GM18520 (cell line): ENCODE data around the gene ANKK1.

Experiments used
- ATAC-seq: cut with Tn5 transposase; IDR thresholded peaks from one replicate; pipeline ENCODE4 v1.9.1; 2021; ENCODE audit not compliant: unreplicated experiment

Gene ANKK1, protein sequence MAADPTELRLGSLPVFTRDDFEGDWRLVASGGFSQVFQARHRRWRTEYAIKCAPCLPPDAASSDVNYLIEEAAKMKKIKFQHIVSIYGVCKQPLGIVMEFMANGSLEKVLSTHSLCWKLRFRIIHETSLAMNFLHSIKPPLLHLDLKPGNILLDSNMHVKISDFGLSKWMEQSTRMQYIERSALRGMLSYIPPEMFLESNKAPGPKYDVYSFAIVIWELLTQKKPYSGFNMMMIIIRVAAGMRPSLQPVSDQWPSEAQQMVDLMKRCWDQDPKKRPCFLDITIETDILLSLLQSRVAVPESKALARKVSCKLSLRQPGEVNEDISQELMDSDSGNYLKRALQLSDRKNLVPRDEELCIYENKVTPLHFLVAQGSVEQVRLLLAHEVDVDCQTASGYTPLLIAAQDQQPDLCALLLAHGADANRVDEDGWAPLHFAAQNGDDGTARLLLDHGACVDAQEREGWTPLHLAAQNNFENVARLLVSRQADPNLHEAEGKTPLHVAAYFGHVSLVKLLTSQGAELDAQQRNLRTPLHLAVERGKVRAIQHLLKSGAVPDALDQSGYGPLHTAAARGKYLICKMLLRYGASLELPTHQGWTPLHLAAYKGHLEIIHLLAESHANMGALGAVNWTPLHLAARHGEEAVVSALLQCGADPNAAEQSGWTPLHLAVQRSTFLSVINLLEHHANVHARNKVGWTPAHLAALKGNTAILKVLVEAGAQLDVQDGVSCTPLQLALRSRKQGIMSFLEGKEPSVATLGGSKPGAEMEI

DNA sequence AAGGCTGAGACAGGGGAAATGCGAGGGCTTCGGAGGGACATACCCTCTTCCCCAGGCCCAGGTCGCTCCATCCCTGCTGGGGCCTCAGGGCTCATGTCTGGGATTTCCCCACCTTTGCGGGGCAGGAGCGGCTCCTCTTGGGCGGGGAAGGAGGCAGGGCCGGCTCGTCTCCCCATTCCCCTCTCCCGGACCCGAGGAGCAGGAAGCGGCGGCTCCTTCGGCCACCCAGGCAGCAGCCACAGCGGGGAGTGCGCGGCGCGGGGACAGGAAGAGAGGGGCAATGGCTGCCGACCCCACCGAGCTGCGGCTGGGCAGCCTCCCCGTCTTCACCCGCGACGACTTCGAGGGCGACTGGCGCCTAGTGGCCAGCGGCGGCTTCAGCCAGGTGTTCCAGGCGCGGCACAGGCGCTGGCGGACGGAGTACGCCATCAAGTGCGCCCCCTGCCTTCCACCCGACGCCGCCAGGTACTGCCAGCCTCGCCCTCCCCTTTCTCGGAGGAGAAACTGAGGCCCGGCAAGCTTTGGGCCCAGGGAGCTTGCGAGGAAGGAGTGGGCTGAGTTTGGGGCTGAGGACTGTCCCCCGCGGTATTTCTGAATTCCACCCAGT, at the start of gene ANKK1:
Gene ANKK1 (plus strand): TSS at position 175 of the 607 bp plus-strand sequence. CDS start 106 bp downstream, at position 281.
- no peak for ATAC-seq

DNA sequence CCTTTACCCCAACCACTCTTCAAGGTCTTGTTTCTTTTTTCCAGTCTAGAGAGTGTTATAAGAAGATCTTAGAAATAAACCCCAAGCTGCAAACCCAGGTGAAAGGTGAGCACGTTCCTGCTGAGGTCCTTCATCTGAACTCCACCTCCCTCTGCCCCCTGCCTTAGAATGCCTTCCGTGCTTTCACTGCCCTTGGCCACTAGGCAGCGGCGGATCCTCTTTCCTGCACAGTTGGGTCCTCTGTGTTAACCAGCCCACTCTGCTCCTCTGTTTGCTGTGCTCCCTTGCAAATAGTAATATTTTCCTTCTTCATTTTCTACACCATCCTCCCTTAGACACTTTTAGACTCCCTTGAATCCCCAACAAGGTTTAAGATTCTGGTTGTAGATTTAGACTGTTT, 48.8 kb upstream of the ANKK1 start:
- no peak for ATAC-seq

DNA sequence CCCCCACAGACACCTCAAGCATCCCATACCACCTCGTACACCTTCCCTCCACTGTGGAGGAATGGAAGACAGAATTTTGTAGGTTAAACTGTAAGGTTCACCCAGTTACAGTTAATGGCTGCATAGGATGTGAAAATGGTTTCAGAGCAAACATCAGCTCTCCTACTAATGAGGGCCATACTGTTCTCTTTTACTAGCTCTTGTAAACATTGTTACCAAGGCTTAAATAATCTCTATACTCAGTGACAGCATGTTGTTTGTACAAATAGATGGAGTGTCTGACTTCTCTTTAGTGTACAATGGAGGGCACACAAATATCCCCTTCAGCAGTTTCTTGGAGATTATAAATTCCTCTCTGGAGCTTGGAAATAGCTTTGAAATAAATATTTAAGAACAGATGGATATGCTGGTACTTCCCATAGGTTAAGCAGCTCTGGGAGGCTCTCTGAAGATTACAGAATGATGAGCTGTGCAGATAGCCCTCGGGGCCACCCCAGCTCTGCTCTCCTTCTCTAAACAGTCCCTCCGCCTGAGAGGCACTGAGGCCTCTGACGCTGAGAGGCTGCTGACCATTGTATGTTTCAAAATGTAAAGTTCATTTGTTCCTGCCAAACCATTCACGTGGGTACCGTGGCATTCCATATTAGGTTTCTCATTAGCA, 47.5 kb upstream of the ANKK1 start:
- ATAC-seq, result no peak

DNA sequence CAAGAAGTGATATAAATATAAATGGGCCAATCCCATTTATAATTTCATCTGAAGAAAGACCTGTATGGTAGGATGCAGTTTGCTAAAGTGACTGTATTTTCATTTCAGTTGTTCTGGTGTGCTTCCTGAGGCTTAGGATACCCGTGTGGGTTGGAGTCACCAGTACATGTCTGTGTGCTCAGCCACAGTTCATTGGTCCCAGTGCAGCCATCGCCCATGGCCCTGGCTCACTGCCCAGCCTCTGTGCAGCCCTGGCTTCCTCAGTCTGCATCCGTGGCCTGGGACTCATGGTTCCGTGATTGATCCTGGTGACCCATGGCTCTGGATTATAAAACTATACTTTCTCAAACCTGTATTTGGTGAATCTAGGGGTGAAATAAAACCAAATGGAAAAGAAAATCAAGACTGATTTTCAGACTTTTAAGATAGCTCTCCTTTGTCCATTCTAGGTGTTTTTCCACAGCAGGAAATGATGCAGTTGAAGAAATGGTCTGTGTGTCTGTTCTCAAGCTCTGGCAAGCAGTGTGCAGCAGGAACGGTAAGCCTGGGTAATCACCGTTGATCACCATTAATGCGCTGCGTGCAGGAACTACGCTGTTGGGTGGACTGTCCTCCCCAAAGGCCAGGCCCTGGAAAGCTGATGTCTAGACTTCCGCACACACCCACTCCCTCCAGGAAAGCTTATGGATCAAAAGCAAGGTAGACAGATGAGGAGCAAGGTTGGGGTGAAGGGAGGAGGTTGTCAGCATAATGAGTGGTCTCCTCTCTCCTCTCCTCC, 46.0 kb upstream of the ANKK1 start:
- ATAC-seq, result no peak

DNA sequence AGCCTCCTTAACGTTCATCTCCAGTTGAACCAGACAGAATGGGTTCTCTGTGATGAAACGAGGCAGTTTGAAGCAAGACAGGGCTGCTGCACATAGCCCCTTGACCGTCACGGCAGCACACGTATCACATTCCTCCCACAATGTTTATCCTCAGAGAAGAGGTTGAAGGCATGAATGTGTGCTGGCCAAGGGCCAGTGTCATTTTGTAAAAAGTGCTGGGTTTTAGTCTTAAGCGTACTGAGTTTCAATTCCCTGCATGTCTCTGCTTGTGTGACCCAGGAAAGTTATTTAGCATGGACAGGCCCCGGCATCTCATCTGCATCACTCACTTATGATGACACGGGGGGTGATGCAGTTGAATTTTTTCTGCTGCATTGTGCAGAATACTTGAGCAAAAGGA, 41.6 kb upstream of the ANKK1 start:
- ATAC-seq, result no peak

DNA sequence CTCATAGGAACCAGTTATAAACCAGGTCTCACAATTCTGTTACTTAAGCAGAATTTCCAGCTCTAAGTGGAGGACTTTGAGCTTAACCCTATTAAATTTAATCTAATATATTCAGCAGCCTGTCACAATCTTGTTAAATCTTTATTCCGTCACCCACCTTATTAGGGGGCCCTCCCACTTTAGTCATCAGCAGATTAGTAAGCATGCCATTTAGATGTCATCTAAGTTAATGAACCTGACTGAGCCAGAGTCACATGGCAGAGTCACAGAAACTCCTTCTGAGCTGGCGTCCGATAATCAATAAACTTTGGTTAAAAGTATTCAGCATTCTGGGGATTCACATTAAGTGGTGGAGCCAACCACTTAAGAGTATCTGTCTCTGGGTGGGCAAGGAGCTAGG, 38.1 kb upstream of the ANKK1 start:
- ATAC-seq, result no peak

DNA sequence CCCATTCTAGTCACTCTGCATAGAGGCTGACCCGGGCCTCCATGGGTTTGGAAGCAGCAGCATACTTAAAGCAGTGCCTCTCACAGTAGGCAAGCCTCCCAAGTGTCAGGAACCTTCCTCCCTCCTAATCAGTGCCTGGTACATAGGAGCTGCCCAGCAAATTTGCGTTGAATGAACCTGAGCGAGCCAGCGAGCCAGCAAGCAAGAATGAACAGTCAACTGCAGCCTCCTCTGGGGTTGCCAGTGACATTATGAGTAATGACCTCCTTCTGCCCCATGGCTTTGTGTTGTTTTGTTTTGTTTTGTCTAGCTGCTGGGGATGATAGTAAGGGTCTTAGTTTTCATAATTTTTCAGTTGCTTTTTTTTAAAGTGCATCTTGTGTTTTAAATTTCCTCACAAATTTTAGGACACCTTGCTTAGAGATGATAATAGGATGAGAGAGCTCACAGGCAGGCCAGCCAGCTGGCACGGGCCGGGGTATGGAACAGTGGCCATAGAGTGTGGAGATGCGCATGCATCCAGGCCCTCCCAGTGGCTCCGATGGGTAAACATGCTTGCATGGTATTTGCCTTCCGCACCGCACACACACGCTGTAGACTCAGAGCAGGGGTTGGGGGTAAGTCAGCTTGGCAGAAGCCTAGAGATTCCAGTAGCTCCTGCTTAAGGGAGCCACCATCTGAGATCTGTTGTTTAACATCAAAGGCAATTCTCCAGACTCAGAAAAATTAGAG, 37.1 kb upstream of the ANKK1 start:
- no peak for ATAC-seq

DNA sequence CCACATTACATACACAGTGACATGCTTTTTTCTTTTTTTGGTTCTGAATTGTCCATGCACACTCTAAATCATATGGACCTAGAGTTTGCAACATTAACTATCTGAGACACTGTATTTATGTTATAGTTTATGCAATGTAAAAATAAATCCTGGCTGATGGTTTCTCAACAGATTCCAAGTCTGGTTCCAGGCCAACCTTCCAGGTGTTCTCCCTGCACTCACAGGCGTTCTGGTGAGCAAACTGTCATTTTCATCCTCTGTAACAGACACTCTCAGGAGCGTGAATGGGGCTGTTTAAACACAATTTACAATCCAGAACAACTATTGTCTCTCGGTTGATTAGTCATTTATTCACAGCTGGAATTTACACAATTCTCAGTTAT, 36.5 kb upstream of the ANKK1 start:
- ATAC-seq, result no peak

DNA sequence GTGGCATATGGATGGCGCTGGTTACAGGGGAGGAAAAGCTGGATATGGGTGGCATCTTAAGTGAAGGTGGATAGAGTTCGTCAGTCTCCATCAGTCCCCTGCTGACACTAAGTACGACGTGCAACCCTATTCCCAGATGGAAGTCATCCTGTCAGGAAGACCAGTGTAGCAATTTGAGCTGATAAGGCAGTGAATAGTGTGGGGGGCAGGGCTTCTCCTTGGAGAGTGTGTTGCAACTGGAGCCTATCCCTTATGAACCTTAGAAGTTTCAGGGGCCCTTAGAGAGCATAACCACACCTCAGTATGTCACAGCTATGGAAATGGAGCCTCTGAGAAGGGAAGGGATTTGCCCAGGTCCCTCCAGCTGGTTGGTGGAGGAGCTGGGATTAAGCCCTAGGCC, 36.1 kb upstream of the ANKK1 start:
- no peak for ATAC-seq

DNA sequence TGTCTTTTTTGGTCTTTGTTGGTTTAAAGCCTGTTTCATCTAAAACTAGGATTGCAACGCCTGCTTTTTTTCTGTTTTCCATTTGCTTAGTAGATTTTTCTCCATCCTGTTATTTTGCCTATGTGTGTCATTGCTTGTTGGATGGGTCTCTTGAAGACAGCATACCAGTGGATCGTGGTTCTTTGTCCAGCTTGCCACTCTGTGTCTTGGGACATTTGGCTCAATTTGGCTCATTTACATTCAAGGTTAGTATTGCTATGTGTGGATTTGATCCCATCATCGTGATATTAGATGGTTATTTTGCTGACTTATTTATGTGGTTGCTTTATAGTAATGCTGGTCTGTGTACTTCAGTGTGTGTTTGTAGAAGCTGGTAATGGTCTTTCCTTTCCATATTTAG, 31.4 kb upstream of the ANKK1 start:
- no peak for ATAC-seq

DNA sequence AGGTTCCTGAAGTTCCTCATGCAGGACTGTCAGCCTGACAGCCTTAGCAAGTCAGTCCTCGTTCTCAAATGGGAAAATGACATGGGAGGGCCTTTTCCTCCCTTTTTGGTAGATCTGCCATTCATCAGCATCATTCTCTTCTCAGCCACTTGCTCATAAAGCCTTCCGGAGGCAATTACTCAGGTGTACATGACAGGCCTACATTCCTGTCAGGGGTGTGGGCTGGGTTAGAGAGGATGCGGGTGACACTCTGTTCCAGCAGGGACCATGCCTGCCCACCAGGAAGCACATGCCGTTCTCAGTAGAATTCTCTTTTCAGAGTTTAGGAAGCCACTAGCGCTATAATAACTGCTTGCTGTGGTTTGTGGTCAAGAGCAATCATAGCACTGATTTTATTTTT, 24.2 kb upstream of the ANKK1 start:
- ATAC-seq, result no peak

DNA sequence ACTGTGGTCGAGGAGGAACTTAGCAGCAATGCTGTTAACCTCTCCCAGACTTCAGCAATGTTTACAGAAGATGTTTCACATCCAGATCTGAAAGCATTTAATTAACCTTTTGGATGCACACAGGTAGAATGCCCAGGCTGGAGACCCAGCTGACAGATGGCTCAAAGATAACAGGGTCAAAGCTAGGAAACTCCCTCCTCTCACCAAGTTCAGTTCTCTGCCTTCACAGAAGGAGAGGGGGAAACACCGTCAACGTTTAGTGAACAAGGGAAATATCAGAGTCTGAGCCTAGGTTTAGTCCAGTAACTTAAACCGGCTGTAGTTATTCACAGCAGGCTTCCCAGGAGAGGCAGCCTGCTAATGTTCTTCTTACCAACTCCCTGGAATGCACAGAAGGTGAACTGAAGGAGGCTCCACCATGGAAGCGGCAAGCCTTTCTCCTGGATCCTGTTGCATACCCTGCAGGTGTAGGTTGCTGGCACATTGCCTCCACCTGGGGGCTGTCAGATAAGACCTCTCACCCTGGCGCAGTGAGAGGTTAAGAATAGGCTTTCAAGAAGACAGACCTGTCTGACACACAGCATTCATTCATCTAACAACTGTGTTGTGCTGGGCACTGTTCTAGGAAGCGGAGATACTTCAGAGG, 23.5 kb upstream of the ANKK1 start:
- ATAC-seq, result no peak

DNA sequence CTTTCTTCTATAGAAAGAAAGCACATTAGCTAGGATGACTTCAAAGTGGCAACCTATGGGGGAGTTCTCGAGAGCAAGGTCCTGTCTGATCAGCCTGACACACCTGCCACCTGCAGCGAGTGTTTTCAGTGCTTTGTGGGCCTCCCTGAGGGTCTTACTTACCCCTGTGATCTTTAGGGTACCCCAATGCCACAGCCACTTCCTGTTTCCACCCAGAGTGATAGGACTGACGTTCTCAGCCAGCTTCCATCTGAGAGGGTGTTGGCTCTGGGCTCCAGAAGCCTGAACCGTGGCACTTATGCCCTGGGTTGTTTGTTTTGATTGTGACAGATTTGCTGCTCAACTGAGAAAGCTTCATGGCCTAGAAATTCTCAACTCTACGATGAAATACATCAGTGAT, 21.7 kb upstream of the ANKK1 start:
- ATAC-seq, result no peak

DNA sequence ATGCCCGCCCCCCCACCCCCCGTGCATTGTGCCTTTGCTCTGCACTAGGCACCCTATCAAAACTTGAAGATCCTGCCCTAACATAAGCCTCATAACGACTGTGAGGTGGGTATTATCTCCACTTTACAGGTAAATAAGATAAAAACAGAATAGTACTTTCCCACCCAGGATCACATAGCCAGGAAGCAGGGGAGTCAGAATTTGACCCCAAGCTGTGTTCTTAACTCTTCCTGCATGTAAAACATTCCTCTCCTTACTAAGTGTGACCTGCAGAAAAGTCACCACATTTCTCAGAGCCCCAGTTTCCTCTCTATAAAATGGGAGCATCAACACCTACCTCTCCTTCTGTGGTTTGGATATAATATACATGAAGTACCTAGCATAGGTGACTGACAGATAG, 18.2 kb upstream of the ANKK1 start:
- no peak for ATAC-seq

DNA sequence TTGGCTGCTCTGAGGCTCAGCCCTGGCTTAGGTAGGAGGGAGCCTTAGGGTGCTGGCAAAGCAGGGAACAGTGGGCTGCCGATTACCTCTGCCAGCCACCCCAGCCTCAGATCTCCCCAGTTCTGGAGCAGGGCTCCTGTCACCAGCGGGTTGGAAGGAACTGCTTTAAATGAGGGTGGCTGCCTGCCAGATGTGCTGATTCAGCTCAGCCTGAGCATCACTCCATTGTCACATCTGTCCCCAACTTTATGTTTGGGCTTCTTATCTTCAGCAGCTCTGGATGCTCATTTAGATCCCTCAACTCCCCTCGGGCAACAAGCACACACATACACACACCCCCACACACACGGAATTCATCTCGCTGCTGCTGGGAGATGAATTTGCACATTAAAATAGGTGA, 16.9 kb upstream of the ANKK1 start:
- ATAC-seq, result no peak

DNA sequence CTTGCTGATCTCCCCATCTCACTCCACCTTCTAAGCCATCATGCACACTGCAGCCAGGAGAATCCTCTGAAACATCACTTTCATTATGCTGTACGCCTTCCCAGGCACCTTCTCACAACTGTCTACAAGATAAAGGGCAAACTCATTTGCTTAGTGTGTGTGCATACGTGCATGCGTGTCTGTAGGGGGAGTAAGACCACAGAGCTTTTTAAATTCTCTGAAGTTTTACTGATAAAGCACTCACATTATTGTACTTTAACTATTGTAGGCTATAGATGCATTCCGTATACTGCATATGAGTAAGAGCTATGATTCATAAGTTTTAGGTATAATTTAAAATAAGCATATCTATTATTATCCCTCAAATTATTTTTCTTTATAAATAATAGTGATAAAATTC, 15.3 kb upstream of the ANKK1 start:
- ATAC-seq, result no peak

DNA sequence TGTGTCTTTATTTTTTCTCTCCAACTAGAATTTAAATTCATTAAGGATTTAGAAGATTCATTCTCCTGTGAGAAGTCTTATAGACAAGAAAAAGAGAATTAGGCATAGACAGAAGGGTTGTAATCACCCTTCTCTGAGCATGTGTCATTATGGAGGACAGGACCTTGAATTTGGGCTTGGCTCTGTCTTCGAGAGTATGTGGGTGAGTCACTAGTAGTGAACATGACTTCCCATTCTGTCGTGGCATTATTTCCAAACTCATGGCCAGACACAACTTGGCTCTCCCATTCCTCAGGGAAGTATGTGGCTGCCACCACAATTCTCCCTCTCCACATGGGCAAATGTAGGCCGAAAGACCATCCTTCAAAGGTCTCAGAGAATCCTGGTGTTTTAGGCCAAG, 14.3 kb upstream of the ANKK1 start:
- no peak for ATAC-seq

DNA sequence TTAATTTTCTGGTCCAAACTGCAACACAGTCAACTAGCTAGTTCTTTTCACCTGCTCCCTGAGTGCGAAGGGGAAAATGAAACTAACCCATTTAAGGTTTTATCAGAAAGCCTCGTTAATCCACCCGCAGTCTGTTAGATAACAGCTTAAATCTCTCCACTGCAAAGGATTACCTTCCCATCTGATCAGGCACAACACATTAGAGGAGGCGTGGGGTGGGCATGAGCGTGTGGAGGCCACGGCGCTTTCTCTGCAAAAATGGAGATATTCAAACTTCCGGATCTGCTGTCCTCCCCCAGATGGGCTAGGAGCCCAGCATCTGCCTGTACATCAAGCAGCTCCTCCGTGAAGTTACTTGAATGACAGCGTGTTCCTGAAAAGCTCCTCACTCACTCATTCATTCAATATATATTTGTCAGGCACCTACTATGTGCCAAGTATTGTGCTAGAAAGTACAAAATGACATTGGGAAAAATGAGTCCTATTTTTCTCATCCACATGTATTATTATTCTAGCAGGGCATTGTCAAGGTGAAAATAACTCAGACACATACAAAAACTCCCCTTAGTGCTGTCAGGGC, 13.5 kb upstream of the ANKK1 start:
- no peak for ATAC-seq

DNA sequence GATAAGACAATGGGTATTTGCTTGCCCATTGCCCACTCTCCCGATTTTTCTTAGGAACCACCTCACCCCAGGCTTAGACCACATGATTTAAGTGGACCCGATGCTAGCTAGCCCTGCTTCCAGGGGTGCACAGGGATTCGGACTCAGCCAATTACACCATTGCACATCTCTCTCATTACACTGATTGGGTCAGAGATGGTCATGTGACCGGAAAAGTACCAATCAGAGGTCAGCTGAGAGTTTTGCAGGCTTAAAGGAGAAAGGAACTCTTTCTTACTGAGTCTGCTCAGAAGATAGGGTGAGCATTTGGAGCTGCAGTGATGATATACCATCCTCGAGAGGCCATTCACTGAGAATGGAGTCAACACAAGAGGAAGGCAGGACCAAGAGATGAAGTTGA, 12.2 kb upstream of the ANKK1 start:
- ATAC-seq, result no peak
